Measurements from ENCODE around the gene SLC29A1.
A peak's percentile ranks its signal among the peaks of the same experiment; 100 is the strongest.
"Not testable (repeated sequence)": the region's sequence is repeated elsewhere in the genome, so short reads cannot be mapped to it uniquely, and the experiment has no call there.

SLC29A1 gene

GRCh38 chr6:44190715-44191114 is 32.7 kb upstream of the SLC29A1 start:
- Histone ChIP-seq H3K9me2 (replicated peaks; ENCODE audit: insufficient read depth, low read length) (no peaks in the 10 kb centered on the region), H3F3A (ENCODE audit: insufficient read depth) (no peaks in the 10 kb centered on the region), H3K4me2 (ENCODE audit: low read depth, low read length, poor library complexity, severe bottlenecking) (peak overlapping the region; percentile 25), H3K27ac (ENCODE audit: low read depth, low read length) (no peak overlapping the region), H3K36me3 (ENCODE audit: low read length) (no peaks in the 10 kb centered on the region), H3K27me3 (ENCODE audit: low read length) (no peaks in the 10 kb centered on the region), H3K9me3 (ENCODE audit: insufficient read depth, low read length) (no peaks in the 10 kb centered on the region), H3K79me2 (ENCODE audit: insufficient read depth, low read length) (no peaks in the 10 kb centered on the region), H3K4me3 (ENCODE audit: insufficient read depth, low read length, poor library complexity, severe bottlenecking) (no peak overlapping the region), H2AFZ (ENCODE audit: low read depth, low read length, severe bottlenecking) (no peak overlapping the region), H3K9ac (ENCODE audit: low read length) (no peak overlapping the region), H4K20me1 (ENCODE audit: low read depth, low read length) (no peaks in the 10 kb centered on the region)
- TF ChIP-seq EZH2phosphoT487 (conservative IDR thresholded peaks at IDR 0.05; ENCODE audit: low read length) (no peak), CTCF (IDR thresholded peaks at IDR 0.05; ENCODE audit: insufficient read depth, low read length, poor library complexity, severe bottlenecking) (no peak)

GRCh38 chr6:44192428-44193041 is 30.9 kb upstream of the SLC29A1 start:
- no peak overlapping the region for H3K27ac ChIP-seq (ENCODE audit: low read depth, low read length)
- H3K79me2 ChIP-seq (ENCODE audit: insufficient read depth, low read length) = no peaks in the 10 kb centered on the region
- H3K9me2 ChIP-seq (replicated peaks; ENCODE audit: insufficient read depth, low read length) = no peaks in the 10 kb centered on the region
- no peak overlapping the region for H3K4me3 ChIP-seq (ENCODE audit: insufficient read depth, low read length, poor library complexity, severe bottlenecking)
- no peaks in the 10 kb centered on the region for H3K36me3 ChIP-seq (ENCODE audit: low read length)
- H2AFZ ChIP-seq (ENCODE audit: low read depth, low read length, severe bottlenecking) = no peak overlapping the region
- H3K27me3 ChIP-seq (ENCODE audit: low read length) = no peaks in the 10 kb centered on the region
- H3F3A ChIP-seq (ENCODE audit: insufficient read depth) = no peaks in the 10 kb centered on the region
- H3K9me3 ChIP-seq (ENCODE audit: insufficient read depth, low read length) = no peaks in the 10 kb centered on the region
- H3K4me2 ChIP-seq (ENCODE audit: low read depth, low read length, poor library complexity, severe bottlenecking) = no peak overlapping the region
- H4K20me1 ChIP-seq (ENCODE audit: low read depth, low read length) = no peaks in the 10 kb centered on the region
- no peak for TF ChIP-seq EZH2phosphoT487 (conservative IDR thresholded peaks at IDR 0.05; ENCODE audit: low read length)
- no peak overlapping the region for H3K9ac ChIP-seq (ENCODE audit: low read length)

- no peak for TF ChIP-seq CTCF (IDR thresholded peaks at IDR 0.05; ENCODE audit: insufficient read depth, low read length, poor library complexity, severe bottlenecking)
- no peak for TF ChIP-seq EZH2phosphoT487 (conservative IDR thresholded peaks at IDR 0.05; ENCODE audit: low read length)
- Histone ChIP-seq H3K79me2 (ENCODE audit: insufficient read depth, low read length) (no peaks in the 10 kb centered on the region), H2AFZ (ENCODE audit: low read depth, low read length, severe bottlenecking) (no peak overlapping the region), H3K9ac (ENCODE audit: low read length) (no peak overlapping the region), H3K27me3 (ENCODE audit: low read length) (no peaks in the 10 kb centered on the region), H3K4me2 (ENCODE audit: low read depth, low read length, poor library complexity, severe bottlenecking) (no peak overlapping the region), H4K20me1 (ENCODE audit: low read depth, low read length) (no peaks in the 10 kb centered on the region), H3K9me3 (ENCODE audit: insufficient read depth, low read length) (no peaks in the 10 kb centered on the region), H3K36me3 (ENCODE audit: low read length) (no peaks in the 10 kb centered on the region), H3K27ac (ENCODE audit: low read depth, low read length) (no peak overlapping the region), H3K9me2 (replicated peaks; ENCODE audit: insufficient read depth, low read length) (no peaks in the 10 kb centered on the region), H3K4me3 (ENCODE audit: insufficient read depth, low read length, poor library complexity, severe bottlenecking) (no peak overlapping the region), H3F3A (ENCODE audit: insufficient read depth) (no peaks in the 10 kb centered on the region)
Measured at GRCh38 chr6:44193307-44193910, 30.0 kb upstream of the SLC29A1 start.

- Histone ChIP-seq H3K79me2 (ENCODE audit: insufficient read depth, low read length) (no peaks in the 10 kb centered on the region), H3K9me3 (ENCODE audit: insufficient read depth, low read length) (no peaks in the 10 kb centered on the region), H3K4me2 (ENCODE audit: low read depth, low read length, poor library complexity, severe bottlenecking) (no peak overlapping the region), H2AFZ (ENCODE audit: low read depth, low read length, severe bottlenecking) (no peak overlapping the region), H3K36me3 (ENCODE audit: low read length) (no peaks in the 10 kb centered on the region), H4K20me1 (ENCODE audit: low read depth, low read length) (no peaks in the 10 kb centered on the region), H3K9me2 (replicated peaks; ENCODE audit: insufficient read depth, low read length) (no peaks in the 10 kb centered on the region), H3K27ac (ENCODE audit: low read depth, low read length) (no peak overlapping the region), H3F3A (ENCODE audit: insufficient read depth) (no peaks in the 10 kb centered on the region), H3K4me3 (ENCODE audit: insufficient read depth, low read length, poor library complexity, severe bottlenecking) (no peak overlapping the region), H3K9ac (ENCODE audit: low read length) (no peak overlapping the region), H3K27me3 (ENCODE audit: low read length) (no peaks in the 10 kb centered on the region)
- TF ChIP-seq CTCF (IDR thresholded peaks at IDR 0.05; ENCODE audit: insufficient read depth, low read length, poor library complexity, severe bottlenecking) (no peak), EZH2phosphoT487 (conservative IDR thresholded peaks at IDR 0.05; ENCODE audit: low read length) (no peak)
Measured at GRCh38 chr6:44194326-44194725, 29.1 kb upstream of the SLC29A1 start.

GRCh38 chr6:44196351-44196750 is 27.0 kb upstream of the SLC29A1 start:
- H3F3A ChIP-seq (ENCODE audit: insufficient read depth); H3K4me3 ChIP-seq (ENCODE audit: insufficient read depth, low read length, poor library complexity, severe bottlenecking); H3K9me2 ChIP-seq (replicated peaks; ENCODE audit: insufficient read depth, low read length); H2AFZ ChIP-seq (ENCODE audit: low read depth, low read length, severe bottlenecking); H3K79me2 ChIP-seq (ENCODE audit: insufficient read depth, low read length); H3K9ac ChIP-seq (ENCODE audit: low read length); H3K9me3 ChIP-seq (ENCODE audit: insufficient read depth, low read length); H3K4me2 ChIP-seq (ENCODE audit: low read depth, low read length, poor library complexity, severe bottlenecking); H3K27ac ChIP-seq (ENCODE audit: low read depth, low read length); H3K27me3 ChIP-seq (ENCODE audit: low read length); H3K36me3 ChIP-seq (ENCODE audit: low read length); H4K20me1 ChIP-seq (ENCODE audit: low read depth, low read length): not testable (repeated sequence)
